GM18873 (cell line): ENCODE data around the gene AQP1.

Experiments
- ATAC-seq: cut with Tn5 transposase; IDR thresholded peaks from one replicate; pipeline ENCODE4 v1.9.1; 2021; ENCODE audit warnings: mild to moderate bottlenecking, moderate library complexity, moderate number of reproducible peaks; ENCODE audit not compliant: unreplicated experiment, low FRiP score

The AQP1 gene

DNA sequence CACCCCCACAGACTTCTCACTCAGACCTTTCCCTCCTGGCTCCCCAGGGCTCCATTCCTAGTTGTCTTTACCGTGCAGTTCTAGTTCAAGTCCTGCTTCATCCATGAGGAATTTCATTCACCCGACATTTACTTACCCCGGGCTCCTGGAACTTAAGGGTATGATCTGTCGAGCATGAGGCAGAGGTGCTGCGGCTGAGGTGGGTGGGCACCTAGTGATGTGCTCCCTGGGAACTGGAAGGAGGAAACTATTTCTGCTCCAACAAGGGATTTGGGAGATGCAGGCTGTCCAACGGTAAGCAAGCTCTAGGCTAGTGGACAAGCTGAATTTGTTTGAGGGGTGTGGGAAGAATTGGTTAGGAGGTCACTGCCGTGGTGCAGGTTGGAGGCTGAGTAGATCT lies 30.2 kb upstream of the AQP1 start:
- no peak for ATAC-seq

DNA sequence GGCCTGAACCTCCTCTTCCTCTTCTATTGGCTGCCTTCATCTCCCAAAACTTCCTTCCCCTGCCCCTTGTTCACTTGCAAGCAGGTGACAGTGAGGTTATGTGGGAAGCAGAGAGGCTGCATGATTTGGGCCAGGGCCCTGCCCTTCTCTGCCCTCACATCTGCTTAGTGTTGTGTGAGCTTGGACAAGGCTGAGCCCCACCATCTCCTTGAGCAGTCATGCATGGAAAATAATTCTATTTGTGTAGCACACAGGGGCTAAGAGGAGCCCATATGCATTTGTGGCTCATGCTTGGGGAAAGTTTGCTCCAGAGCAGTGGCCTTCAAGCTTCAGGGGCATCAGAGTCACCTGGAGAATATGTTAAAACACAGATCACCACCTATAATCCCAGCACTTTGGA lies 26.8 kb upstream of the AQP1 start:
- ATAC-seq, result no peak

DNA sequence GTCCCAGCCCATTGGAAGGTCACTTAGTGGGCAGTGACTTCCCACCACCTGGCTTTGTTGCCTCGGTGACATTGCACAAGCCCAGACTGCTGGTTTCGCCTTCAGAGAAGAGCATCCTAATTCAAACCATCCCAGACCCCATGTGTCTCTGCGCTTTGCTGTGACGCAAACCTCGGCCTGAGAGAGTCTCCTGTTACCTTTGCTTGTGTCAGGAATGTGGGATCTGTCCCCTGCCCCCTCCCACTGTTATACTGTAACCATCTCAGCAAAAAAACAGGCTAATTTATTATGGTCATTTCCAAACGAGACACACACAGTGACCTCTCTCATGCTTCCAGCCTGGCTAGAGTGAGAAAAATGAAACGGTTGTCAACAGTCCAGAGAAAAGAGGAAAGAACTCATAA lies 25.0 kb upstream of the AQP1 start:
- no peak for ATAC-seq

DNA sequence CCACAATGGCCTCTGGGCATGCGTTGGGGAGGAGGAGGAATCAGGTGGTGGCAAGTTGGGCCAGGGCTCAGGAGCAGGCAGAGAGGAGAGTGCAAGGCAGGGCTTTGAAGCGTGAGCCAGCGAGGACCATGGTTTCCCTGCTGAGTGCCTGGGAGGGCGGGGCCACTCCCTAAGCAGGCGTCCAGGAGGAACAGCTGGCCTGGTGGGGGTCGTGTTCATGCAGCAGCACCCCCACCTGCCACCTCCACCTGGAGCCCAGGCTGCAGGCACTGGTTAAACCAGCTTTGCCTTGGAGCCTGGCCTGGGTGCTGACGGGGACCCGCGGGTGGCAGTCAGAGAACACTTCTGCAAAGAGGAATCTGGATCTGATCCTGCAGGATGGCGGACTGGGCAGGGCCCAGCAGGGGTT lies 24.2 kb upstream of the AQP1 start:
- no peak for ATAC-seq

DNA sequence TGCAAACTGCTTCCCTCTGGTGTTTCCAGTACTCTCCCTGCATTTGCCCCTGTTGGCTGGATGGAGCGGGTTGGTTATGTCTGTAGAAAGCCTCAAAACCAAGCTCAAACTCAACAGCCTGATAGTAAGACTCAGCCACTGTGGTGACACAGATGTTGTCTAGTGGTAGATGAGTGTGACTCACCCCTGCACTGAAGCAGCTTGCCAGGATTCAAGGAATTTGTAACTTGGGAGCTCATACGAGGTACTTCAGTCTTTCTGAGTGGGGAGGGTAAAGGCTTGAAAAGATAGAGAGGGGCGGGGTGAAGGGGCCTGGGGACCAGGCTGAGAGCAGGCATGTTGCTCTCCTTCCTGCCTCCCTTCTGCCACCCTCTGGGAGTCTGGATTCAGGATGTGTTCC lies 22.9 kb upstream of the AQP1 start:
- ATAC-seq, result no peak

DNA sequence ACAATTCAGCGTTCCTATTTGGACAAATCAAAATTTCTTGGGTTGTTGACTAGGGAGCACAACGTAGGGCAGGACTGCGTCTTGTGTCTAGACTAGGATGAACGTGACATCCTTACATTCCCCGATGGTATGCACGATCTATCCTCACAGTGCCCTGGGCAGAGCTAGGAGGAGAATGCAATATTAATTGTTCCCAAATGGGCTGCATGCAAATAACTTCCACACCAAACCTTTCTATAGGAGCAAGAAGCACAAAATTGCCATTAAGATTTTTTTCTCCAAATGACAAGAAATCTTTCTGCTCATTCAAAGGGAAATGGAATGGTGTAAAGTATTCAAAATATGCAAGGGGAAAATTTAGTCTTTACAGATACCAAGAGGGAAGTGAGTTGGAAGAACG lies 21.4 kb upstream of the AQP1 start:
- ATAC-seq, result no peak

DNA sequence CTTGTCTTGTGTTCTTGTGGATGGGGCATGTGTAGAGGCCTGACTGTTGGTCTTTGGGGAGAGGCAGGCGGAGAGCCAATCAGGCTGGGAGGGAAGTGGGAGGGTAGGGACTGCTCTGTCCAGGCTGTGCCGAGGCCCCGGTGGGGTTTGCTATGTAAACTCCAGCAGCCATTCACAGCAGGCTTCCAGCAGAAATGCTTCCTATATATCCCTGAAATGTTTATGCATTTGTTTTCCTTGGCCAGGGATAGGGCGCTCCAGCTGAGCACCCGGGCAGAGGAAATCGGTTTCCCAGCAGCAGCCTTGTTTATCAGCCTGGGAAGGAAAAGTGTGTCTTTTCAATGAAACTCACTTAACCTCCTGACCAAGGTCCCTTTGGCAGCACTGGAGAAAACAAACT lies 18.3 kb upstream of the AQP1 start:
- ATAC-seq, result no peak

DNA sequence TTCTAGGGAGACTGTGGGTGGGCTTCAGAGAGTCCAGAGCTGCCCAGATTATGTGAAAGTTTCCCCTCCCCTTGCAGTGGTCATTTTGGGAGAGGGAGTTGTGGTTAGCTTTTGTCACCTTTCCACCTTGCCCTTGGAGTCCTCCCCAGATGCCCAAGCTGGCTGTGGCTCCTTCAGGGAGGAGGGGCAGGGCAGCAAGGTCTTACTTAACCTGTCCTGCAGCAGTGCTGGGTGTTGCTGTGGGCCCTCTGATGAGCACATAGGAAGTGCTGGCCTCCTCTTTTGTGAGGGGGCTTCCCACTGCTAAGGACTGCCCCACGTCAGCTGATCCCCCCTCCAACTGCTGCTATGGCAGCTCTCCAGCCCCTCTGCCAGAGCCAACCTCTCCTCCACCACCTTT lies 17.6 kb upstream of the AQP1 start:
- no peak for ATAC-seq

DNA sequence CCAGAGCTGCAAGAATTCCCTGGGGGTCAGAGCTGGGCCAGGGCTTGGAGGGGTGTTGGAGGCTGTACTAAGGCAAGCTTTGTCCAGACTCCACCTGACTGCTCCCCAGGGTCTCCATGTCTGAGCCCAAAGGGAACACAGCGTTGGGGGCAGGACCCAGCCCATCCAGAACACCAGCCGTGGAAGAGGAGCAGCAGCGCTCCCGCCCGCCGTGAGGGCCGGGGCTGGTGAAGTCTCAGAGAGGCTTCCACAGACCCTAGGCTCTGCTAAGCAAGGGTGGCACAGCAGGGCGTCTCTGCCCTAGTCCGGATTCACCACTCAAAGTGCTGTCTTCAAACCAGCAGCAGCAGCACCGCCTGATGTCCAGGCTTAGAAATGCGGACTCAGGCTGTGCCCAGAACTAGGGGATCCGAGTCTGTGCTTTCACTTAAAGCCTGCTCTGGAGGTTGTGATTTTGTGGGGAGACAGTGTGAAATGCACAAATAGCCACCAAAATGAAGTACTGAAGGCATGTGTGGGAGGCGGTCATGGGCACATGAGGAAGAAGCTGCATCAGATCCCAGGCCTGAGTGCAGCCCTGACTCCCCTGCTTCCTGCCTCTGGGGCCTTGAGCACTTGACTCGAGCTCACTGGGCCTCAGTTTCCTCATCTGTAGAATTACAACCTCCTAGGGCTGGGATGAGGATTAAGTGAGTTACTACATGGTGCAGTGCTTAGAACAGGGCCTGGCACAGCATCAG lies 16.6 kb upstream of the AQP1 start:
- no peak for ATAC-seq

DNA sequence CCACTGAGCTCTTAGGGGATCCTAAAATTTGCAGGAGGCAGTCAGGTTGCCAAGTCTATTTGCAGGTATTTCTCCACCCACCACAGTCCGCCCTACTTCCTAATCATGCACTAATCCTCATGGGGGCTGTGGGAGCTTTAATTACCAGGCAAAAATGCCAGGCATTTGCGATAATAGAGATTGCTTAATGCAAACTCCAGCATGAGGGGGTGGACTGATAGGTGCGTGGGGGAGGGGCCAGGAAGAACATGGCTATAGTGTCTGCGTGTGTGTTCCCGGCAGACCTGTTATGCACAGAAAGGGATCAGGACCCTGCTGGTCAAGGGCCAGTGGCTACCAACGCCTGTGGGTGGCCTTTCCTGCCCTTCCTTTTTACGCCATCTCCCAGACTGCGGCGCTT lies 15.6 kb upstream of the AQP1 start:
- ATAC-seq, result no peak

DNA sequence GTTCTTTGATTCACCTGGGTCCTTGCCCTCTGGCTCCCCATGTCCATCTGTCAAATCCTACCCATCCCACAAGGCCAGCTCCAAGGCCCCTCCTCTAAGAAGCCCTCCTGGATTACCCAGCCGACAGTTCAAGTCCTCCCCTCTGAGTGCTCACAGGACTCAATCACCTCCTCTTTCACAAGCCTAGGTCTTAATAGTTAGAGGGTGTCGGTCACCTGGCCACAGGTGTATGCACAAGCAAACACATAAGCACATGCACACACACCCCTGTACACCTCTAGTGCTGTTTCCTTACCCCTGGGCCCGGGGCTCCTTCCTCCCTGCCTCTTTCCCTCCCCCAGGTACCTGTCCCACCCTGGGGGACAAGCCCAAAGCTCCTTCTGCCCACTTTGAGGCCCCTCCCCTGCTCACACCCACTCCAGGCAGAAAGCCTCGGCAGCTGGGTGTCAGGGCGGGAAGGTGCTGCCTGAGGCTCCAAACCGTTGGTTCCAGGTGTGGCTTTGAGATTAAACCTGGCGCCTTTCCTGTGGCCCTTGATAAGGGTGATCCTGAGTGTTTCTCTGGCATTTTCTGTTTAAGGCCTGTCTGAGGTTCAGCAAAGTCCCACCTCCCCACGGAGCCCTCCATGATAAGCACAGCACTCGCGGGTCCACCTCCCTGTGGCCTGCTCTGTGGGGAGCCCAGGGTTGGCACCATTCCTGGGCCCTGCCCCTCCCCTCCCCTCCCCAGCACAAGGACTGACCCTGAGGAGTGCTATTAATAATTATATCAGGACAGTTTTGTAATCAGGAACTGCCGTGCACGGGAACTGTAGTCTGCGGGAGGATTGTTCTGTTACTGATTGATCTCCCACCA lies 14.6 kb upstream of the AQP1 start:
- ATAC-seq, result no peak

DNA sequence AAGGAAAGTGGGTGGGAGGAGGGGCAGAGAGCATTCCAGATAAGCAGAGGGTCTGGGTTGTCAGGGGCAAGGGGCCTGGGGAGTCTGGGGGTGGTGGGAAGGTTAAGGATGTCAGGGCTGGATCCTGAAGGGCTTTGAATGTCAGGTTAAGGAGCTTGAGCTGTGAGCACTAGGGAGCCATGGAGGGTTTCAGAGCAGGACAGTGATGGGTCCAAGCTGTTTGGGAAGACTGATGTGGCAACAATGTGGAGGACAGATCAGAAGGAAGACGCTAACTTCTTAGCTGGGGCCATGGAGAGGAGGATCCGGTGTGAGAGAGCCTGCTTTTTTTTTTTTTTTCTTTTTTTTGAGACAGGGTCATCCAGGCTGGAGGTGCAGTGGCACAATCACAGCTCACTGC lies 13.9 kb upstream of the AQP1 start:
- no peak for ATAC-seq

DNA sequence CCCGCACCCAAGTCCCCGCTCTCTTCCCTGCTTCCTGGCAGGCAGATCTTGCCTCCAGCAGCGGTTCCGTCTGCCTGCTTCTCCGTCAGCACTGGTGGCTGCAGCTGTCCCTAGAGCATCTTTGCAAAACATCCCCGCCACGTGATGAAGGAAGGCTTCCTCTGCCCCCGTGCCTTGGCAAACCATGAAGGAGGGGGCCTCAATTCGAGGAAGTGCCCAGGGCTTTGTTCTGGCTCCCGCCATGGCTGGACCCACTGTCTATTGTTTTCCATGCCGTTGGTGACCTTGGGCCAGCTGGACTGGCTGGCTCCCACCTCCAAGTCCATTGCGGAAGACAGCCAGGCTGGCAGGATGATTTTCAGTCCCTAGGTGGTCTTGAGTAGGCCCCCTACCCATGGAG lies 13.2 kb upstream of the AQP1 start:
- no peak for ATAC-seq

DNA sequence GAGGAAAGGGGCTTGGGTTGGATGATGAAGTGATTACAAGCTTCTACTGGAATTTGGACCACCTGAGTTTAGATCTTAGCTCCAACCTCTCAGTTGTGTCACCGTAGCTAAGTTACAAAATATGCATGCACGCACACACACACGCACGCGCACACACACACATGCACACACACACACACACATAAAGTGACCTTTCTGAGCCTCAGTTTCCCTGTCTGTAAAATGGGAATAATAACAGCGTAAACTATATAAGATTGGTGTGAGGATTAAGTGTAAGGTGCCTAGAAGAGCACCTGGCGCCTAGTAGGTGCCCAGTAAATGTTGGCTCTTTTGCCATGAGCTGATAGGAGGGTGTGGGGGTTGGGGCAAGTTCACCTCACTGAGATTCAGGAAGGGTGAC lies 12.6 kb upstream of the AQP1 start:
- ATAC-seq, result no peak

DNA sequence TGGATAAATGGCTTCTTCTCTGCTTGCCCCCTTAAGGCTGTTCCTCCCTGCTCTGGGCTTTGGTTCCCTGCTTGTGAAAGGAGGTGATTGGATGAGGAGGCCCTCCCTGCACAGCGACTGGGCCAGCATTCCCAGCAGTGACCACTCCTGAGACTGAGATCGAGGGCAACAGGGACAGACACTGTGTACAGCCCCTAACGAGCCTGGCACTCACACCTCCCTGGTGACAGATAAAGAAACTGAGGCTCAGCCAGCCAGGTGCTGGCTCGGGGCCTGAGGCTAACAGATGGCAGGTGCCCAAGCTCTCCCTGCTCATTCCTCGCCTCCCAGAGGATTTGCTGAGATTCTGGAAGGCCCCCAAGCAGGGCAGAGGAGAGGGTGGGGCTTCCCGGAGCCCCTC lies 12.0 kb upstream of the AQP1 start:
- no peak for ATAC-seq

DNA sequence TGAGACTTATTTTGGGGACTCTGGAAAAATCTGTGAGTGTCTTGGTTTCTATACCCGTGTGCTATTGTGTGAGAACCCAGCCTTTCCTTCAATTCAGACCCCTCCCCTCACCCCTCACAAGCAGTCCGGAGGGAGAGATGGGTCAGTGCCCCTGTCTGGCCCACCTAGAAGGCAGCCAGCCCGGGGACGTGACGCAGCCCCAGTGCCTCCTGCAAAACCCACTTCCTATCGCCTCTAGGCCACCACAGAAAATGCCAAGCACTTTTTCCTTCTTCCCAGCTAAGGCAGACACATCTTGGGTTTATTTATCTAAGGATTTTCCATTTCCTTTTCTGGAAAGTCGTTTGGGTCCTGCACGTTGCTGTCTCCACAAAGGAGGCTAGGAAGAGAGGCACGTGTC lies 11.6 kb upstream of the AQP1 start:
- no peak for ATAC-seq

DNA sequence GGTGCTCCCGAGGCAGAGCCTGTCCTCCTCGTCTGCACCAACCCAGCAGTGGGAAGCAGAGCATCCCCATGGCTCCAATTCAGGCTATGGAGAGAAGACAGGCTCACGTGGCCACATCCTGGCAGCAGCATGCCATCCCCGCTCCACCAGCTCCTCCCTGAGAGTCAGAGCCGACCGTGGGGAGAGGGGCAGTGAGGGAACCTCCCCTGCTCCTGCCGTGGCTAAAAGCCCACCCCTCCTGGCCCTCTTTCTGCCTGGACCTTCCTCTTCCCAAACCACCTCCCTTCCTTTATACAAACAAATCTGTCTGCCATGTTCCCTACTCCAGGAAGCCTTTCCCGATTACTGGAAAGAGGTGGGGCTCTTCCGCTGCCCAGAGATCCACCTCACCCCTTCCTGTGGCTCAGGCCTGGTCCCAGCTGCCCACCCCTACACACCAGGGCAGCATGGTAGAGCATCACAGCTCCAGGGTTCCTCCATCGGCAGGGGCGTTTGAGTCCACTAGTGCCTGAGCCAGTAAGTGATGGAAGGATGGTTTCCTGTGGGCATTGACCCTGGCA lies 10.8 kb upstream of the AQP1 start:
- no peak for ATAC-seq

DNA sequence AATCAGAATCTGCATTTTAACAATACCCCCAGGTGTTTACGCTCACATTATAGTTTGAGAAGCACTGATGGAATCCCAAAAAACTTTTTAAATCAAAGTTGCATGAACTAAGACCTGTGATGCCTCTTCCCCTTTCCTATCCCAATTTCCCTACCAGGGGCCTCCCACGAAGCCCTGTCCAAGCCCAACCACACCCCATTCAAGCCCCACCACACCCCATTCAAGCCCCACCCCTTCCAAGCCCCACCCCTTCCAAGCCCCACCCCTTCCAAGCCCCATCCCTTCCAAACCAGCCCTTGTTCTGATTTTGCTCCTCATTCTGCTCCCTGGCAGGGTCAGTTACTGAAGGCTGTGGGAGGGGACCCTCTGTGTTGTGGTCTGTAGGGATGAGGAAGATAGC lies 9.8 kb upstream of the AQP1 start:
- ATAC-seq, result no peak

DNA sequence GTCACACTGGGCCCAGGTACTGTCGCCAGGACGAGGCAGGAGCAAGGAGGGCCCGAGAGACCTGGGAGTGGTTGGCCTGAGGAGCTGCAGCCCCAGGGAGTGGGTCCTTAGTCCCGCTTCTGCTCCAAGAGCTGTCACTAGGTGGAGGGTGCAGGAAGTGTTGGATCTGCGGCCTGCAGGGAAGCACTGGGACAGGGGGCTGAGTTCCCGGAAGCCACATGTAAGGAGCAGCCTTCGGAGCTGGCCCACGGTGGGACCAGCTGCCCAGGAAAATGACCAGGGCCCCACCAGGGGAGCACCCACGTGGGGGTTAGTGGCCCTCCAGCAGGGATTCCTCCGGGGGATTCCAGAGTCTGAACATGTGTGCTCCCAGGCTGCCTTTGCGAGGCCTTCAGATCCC lies 9.2 kb upstream of the AQP1 start:
- no peak for ATAC-seq

DNA sequence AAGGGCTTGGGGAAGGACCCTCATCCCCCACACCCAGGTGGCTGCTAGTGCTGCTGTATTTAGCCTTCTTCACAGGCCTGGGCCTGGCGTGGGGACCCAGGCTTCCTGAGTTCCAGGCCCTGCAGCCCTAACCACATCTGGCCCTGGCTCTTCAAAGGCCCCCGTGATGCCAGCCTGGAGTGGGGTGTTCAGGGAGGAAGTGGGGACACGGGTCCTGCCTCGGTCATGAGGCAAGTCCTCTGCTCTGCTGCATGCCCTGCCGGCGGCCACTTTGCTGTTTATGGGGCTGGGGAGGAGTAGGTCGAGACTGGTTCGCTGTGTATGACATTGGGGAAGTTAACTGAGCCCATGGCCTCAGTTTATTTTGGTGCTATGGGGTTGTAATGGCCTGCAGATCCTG lies 8.5 kb upstream of the AQP1 start:
- ATAC-seq, result no peak

DNA sequence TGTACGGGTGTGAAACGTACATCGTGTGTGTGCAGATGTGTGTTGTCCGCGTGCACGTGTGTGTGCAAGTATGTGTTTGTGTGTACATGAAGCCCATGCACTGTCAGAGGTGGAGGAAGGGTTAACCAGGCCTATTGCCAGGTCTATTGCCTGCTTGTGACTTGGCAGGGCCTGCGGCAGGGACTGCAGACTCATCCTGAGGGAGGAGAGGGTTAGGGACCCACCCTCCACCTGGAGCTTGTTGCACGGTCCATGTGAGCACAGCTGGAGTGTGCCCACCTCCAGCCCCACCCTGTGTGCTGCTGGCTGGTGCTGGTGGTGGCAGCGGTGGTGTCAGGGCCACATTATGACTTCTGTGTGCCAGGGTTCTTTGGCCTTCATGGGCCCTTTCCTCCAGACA lies 7.1 kb upstream of the AQP1 start:
- no peak for ATAC-seq
